ENCODE results near the gene P2RX3. TPM values are rescaled to one million over a fixed set of nuclear protein-coding genes. Genes with fewer than 3 reads are reported as not detected.

The P2RX3 gene
- total and polyA plus RNA-seq, 2 experiments from 2014 or later = 0.15 to 0.35 TPM

DNA sequence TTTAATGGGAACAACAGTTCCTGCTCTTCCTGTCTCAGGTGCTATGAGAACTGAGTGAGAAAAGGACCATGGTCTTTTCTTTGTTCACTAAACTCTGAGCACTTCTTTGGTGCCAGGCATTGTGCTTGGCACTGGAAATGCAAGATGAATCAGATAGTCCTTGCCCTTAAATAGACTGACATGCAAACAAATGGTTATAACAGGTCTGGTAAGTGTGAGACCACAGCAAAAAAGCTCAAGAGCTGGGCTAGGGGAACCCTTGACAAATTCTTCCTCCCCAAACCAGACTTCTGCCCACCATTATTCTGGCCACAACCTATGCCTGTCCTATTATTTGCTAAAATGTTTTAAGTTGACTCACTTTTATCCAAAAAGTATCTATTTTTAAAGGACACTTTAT lies 83.7 kb downstream of the P2RX3 start:
- Mint-ChIP-seq H3K36me3 (ENCODE audit: low read depth) (peaks cover 54% of the 10 kb centered on the region), H3K4me3 (no peak overlapping the region), H3K27ac (no peak overlapping the region), H3K9me3 (no peaks in the 10 kb centered on the region), H3K27me3 (ENCODE audit: insufficient read depth, low read depth, poor library complexity) (peaks cover 4% of the 10 kb centered on the region), H3K4me1 (peaks cover 13% of the 10 kb centered on the region)
- Histone ChIP-seq H3K27ac (ENCODE audit: low read depth) (no peak overlapping the region), H3K4me1 (ENCODE audit: insufficient read depth) (peaks cover 8% of the 10 kb centered on the region), H2AFZ (no peak overlapping the region), H3K4me2 (no peak overlapping the region), H4K20me1 (replicated peaks; ENCODE audit: insufficient read depth) (no peaks in the 10 kb centered on the region; the same call in none of the 2 replicates), H3K79me2 (replicated peaks; ENCODE audit: insufficient read depth) (0 out of 2 replicates have a peak, but pooled peaks cover 5% of the 10 kb centered on the region), H3K9me2 (ENCODE audit: insufficient read depth) (no peaks in the 10 kb centered on the region), H3K27me3 (ENCODE audit: insufficient read depth) (peaks cover 5% of the 10 kb centered on the region; the same call in 1 of the 2 replicates), H3K4me3 (no peak overlapping the region), H3F3A (replicated peaks; ENCODE audit: low read depth) (no peaks in the 10 kb centered on the region; the same call in 1 of the 2 replicates), H3K36me3 (ENCODE audit: insufficient read depth) (no peaks in the 10 kb centered on the region; the same call in 1 of the 2 replicates)
- DNase-seq (ENCODE audit: low spot score) = no peak
- TF ChIP-seq ETS1 (IDR thresholded peaks at IDR 0.05) = no peak
- no peak for TF ChIP-seq NANOG (IDR thresholded peaks at IDR 0.05; ENCODE audit: borderline replicate concordance)
- TF ChIP-seq CREB1 (CRISPR knock-in tag; IDR thresholded peaks at IDR 0.05; ENCODE audit: low read depth) = no peak
- TF ChIP-seq STAT1 (IDR thresholded peaks at IDR 0.05; ENCODE audit: unreplicated experiment) = no peak
- no peak for TF ChIP-seq EZH2phosphoT487 (IDR thresholded peaks at IDR 0.05; ENCODE audit: unreplicated experiment)
- no peak for TF ChIP-seq JUNB (IDR thresholded peaks at IDR 0.05; ENCODE audit: unreplicated experiment)
- no peak for TF ChIP-seq ZNF331 (CRISPR knock-in tag; IDR thresholded peaks at IDR 0.05; ENCODE audit: low read depth)
- TF ChIP-seq REST (IDR thresholded peaks at IDR 0.05; ENCODE audit: unreplicated experiment) = no peak
- no peak for TF ChIP-seq EZH2 (IDR thresholded peaks at IDR 0.05; ENCODE audit: low read depth, unreplicated experiment)
- TF ChIP-seq CTCF (conservative IDR thresholded peaks at IDR 0.05; ENCODE audit: low read depth in 2 of 2) = no peak
- no peak for TF ChIP-seq ZNF114 (CRISPR knock-in tag; IDR thresholded peaks at IDR 0.05)
- TF ChIP-seq, protein P1, sequence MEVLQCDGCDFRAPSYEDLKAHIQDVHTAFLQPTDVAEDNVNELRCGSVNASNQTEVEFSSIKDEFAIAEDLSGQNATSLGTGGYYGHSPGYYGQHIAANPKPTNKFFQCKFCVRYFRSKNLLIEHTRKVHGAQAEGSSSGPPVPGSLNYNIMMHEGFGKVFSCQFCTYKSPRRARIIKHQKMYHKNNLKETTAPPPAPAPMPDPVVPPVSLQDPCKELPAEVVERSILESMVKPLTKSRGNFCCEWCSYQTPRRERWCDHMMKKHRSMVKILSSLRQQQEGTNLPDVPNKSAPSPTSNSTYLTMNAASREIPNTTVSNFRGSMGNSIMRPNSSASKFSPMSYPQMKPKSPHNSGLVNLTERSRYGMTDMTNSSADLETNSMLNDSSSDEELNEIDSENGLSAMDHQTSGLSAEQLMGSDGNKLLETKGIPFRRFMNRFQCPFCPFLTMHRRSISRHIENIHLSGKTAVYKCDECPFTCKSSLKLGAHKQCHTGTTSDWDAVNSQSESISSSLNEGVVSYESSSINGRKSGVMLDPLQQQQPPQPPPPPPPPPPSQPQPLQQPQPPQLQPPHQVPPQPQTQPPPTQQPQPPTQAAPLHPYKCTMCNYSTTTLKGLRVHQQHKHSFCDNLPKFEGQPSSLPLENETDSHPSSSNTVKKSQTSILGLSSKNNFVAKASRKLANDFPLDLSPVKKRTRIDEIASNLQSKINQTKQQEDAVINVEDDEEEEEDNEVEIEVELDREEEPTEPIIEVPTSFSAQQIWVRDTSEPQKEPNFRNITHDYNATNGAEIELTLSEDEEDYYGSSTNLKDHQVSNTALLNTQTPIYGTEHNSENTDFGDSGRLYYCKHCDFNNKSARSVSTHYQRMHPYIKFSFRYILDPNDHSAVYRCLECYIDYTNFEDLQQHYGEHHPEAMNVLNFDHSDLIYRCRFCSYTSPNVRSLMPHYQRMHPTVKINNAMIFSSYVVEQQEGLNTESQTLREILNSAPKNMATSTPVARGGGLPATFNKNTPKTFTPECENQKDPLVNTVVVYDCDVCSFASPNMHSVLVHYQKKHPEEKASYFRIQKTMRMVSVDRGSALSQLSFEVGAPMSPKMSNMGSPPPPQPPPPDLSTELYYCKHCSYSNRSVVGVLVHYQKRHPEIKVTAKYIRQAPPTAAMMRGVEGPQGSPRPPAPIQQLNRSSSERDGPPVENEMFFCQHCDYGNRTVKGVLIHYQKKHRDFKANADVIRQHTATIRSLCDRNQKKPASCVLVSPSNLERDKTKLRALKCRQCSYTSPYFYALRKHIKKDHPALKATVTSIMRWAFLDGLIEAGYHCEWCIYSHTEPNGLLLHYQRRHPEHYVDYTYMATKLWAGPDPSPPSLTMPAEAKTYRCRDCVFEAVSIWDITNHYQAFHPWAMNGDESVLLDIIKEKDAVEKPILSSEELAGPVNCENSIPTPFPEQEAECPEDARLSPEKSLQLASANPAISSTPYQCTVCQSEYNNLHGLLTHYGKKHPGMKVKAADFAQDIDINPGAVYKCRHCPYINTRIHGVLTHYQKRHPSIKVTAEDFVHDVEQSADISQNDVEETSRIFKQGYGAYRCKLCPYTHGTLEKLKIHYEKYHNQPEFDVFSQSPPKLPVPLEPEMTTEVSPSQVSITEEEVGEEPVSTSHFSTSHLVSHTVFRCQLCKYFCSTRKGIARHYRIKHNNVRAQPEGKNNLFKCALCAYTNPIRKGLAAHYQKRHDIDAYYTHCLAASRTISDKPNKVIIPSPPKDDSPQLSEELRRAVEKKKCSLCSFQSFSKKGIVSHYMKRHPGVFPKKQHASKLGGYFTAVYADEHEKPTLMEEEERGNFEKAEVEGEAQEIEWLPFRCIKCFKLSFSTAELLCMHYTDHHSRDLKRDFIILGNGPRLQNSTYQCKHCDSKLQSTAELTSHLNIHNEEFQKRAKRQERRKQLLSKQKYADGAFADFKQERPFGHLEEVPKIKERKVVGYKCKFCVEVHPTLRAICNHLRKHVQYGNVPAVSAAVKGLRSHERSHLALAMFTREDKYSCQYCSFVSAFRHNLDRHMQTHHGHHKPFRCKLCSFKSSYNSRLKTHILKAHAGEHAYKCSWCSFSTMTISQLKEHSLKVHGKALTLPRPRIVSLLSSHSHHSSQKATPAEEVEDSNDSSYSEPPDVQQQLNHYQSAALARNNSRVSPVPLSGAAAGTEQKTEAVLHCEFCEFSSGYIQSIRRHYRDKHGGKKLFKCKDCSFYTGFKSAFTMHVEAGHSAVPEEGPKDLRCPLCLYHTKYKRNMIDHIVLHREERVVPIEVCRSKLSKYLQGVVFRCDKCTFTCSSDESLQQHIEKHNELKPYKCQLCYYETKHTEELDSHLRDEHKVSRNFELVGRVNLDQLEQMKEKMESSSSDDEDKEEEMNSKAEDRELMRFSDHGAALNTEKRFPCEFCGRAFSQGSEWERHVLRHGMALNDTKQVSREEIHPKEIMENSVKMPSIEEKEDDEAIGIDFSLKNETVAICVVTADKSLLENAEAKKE (CRISPR knock-in tag; IDR thresholded peaks at IDR 0.05) = no peak
- TF ChIP-seq POLR2AphosphoS5 (IDR thresholded peaks at IDR 0.05; ENCODE audit: low read depth) = no peak
- ATAC-seq = no peak
